Measurements from ENCODE around the gene CPD. TPM values are rescaled to one million over a fixed set of nuclear protein-coding genes. Genes with fewer than 3 reads are reported as not detected.

The CPD gene
- total RNA-seq, 4 donors from 2014 or later: 70.9 to 143 (median 77.5) TPM

DNA sequence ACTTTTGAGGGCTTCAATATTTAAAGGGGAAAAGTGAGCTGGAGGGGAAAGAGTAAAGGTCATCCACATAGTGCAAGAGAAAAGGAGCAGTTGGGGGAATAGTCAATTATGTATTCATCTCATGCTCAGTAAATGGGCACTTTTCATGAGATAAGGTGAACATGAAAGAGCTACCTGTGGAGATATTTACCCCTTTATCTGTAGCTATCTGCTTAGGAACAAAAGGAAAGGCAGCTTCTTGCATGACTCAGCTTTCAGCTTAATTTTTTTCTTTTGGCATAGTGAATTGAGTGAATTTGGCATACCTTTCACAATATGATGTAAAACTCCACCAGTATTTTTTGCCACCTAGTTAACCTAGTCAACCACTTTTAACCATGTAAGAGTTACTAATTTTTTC, 26.4 kb downstream of the CPD start:
- TF ChIP-seq, protein P1, sequence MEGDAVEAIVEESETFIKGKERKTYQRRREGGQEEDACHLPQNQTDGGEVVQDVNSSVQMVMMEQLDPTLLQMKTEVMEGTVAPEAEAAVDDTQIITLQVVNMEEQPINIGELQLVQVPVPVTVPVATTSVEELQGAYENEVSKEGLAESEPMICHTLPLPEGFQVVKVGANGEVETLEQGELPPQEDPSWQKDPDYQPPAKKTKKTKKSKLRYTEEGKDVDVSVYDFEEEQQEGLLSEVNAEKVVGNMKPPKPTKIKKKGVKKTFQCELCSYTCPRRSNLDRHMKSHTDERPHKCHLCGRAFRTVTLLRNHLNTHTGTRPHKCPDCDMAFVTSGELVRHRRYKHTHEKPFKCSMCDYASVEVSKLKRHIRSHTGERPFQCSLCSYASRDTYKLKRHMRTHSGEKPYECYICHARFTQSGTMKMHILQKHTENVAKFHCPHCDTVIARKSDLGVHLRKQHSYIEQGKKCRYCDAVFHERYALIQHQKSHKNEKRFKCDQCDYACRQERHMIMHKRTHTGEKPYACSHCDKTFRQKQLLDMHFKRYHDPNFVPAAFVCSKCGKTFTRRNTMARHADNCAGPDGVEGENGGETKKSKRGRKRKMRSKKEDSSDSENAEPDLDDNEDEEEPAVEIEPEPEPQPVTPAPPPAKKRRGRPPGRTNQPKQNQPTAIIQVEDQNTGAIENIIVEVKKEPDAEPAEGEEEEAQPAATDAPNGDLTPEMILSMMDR (IDR thresholded peaks at IDR 0.05; ENCODE audit: low read depth): no peak

DNA sequence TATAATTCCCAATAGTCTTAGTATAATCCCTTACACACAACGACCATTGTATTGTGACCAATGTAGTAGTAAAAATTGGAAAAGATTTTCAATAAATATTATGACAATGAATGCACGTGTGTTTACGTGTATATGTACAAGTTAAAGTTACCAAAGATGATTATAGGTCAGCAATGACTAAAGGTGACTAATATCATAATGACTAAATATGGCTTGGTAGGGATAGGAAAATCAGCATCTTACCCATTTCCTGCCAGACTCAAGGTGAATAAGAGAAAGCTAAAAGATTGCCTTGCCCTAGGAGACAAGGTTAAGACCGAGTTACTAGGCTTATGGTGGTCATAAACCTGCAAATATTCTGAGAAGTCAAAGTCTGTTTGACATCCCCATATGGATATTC, 34.4 kb downstream of the CPD start:
- TF ChIP-seq, protein P1 (IDR thresholded peaks at IDR 0.05; ENCODE audit: low read depth): no peak

DNA sequence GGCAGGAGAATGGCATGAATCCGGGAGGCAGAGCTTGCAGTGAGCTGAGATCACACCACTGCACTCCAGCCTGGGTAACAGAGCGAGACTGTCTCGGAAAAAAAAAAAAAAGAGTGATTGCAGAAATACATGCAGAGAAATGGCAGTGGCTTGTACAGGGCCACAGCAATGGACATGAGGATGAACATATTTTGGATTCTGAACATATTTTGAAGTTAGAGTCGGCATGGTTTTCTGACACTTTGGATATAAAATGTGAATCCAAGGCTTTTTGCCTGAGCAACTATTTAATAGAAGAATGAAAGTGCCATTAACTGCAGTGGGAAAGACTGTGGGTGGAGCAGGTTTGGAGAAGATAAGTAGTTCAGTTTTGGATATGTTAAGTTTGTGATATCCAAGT, 35.8 kb downstream of the CPD start:
- TF ChIP-seq, protein P1 (IDR thresholded peaks at IDR 0.05; ENCODE audit: low read depth): no peak

DNA sequence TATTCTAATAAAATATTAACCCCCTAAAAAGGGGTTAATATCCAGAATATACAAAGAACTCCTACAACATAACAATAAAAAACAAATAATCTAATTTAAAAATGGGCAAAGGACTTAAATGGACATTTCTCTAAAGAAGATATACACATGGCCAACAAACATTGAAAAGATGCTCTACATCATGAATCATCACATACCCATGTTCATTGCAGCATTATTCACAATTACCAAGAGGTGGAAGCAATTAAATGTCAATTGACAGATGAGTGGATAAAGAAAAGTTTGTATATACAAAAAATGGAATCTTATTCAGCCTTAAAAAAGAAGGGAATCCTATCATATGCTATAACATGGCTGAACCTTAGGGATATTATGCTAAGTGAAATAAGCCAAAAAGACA, 36.8 kb downstream of the CPD start:
- TF ChIP-seq, protein P1 (IDR thresholded peaks at IDR 0.05; ENCODE audit: low read depth): no peak

DNA sequence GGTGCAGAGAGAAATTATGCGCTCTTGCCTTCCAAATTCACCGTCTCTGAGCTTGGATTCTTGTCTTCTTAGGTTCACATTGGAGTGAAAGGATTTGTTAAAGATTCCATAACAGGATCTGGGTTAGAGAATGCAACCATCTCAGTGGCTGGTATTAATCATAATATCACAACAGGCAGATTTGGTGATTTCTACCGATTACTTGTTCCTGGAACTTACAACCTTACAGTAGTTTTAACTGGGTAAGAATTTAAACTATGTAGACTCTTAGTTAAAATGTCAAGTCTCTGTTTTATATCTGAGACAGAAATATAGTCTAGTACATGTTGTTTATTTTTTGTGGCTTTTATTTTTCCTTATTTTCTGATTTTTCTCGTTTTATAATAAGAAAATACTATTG, 42.9 kb downstream of the CPD start:
- TF ChIP-seq, protein P1 (IDR thresholded peaks at IDR 0.05; ENCODE audit: low read depth): no peak

DNA sequence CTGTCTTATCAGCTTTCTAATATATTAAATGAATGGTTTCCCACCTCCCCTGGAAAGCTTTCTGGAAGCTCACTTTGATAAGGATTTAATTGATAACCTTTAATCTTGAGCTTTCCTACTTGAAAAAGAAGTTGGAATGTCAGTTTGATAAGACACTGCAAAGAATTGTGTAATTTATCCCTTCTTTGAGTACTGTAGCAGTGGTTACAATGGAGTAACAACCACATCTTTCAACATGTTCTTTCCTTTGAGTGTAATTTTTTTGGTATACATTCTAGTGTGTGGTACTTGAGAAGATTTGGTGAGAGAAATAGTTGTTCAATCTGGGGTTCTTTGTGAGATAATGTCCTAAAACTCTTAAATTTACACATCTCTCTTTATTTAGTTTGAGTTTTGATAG, 43.4 kb downstream of the CPD start:
- TF ChIP-seq, protein P1 (IDR thresholded peaks at IDR 0.05; ENCODE audit: low read depth): no peak

DNA sequence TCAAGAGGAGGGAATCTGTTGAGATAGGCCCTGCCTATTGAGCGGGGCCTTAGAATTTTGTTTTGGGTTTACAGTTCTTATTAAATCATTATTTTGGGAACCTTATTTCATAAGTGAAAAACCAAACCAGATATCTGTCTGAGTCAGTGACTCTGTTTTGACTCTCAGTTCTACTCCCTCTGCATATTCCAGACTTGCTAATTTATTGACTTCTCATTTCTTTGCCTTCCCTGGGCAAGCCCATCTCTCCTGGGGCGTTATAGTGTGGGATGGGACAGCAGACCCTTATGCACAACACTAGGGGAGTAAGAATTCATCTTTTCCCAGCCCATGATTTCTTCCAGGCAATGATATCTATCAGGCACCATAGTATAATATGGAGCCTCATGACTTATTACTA, 45.7 kb downstream of the CPD start:
- TF ChIP-seq, protein P1 (IDR thresholded peaks at IDR 0.05; ENCODE audit: low read depth): no peak
